OCI-LY3 (cell line): ENCODE data around the gene BNIP2.

ENCODE experiments used
- EZH2phosphoT487 ChIP-seq: fragments of 200-600 bp; shearing (Covaris generic); IDR thresholded peaks from 2 replicates; pipeline ENCODE4 v1.6.1; 2018; ENCODE audit warnings: antibody characterized with exemption, mixed run types, low read depth
- TF ChIP-seq, protein P1 (sequence below): fragments of 200-600, 300-600 bp; sonication (generic); IDR thresholded peaks from 2 replicates; pipeline ENCODE4 v1.5.1; 2014; ENCODE audit warnings: antibody characterized with exemption, low read length, low read depth

GRCh38 chr15:59654046-59654445, 35.1 kb downstream of the BNIP2 start:
- TF ChIP-seq, protein P1, sequence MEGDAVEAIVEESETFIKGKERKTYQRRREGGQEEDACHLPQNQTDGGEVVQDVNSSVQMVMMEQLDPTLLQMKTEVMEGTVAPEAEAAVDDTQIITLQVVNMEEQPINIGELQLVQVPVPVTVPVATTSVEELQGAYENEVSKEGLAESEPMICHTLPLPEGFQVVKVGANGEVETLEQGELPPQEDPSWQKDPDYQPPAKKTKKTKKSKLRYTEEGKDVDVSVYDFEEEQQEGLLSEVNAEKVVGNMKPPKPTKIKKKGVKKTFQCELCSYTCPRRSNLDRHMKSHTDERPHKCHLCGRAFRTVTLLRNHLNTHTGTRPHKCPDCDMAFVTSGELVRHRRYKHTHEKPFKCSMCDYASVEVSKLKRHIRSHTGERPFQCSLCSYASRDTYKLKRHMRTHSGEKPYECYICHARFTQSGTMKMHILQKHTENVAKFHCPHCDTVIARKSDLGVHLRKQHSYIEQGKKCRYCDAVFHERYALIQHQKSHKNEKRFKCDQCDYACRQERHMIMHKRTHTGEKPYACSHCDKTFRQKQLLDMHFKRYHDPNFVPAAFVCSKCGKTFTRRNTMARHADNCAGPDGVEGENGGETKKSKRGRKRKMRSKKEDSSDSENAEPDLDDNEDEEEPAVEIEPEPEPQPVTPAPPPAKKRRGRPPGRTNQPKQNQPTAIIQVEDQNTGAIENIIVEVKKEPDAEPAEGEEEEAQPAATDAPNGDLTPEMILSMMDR: no peak
- TF ChIP-seq EZH2phosphoT487: no peak
